ENCODE data around the gene KRTAP4-7.
"Not testable (repeated sequence)": the region's sequence is repeated elsewhere in the genome, so short reads cannot be mapped to it uniquely, and the experiment has no call there.

Gene KRTAP4-7

GRCh38 chr17:41108728-41109386, 24.9 kb downstream of the KRTAP4-7 start:
- DNase-seq (ENCODE audit: low spot score): not testable (repeated sequence)

- no peak for DNase-seq (ENCODE audit: low spot score)
Measured at GRCh38 chr17:41111151-41111885, 27.4 kb downstream of the KRTAP4-7 start.

- no peak for DNase-seq (ENCODE audit: low spot score)
Measured at GRCh38 chr17:41116297-41116696, 32.3 kb downstream of the KRTAP4-7 start.

- DNase-seq (ENCODE audit: low spot score): not testable (repeated sequence)
Measured at GRCh38 chr17:41117846-41118386, 34.0 kb downstream of the KRTAP4-7 start, which contains the start of gene KRTAP4-11. Gene KRTAP4-11, minus strand, starts transcription at chr17:41118373. Its CDS starts 58 bp downstream, at chr17:41118315.

GRCh38 chr17:41118721-41119120, 34.8 kb downstream of the KRTAP4-7 start:
- no peak for DNase-seq (ENCODE audit: low spot score)

- not testable (repeated sequence) for DNase-seq (ENCODE audit: low spot score)
Measured at GRCh38 chr17:41119696-41120690, 36.0 kb downstream of the KRTAP4-7 start.

- DNase-seq (ENCODE audit: low spot score): no peak
Measured at GRCh38 chr17:41121742-41122141, 37.8 kb downstream of the KRTAP4-7 start.

- DNase-seq (ENCODE audit: low spot score): not testable (repeated sequence)
Measured at GRCh38 chr17:41123292-41123990, 39.5 kb downstream of the KRTAP4-7 start.

- not testable (repeated sequence) for DNase-seq (ENCODE audit: low spot score)
Measured at GRCh38 chr17:41123991-41124371, 40.0 kb downstream of the KRTAP4-7 start, which contains the start of gene KRTAP4-12. Gene KRTAP4-12, minus strand, starts transcription at chr17:41124182. Its CDS starts 60 bp downstream, at chr17:41124122.

GRCh38 chr17:41125064-41125463, 41.1 kb downstream of the KRTAP4-7 start:
- no peak for DNase-seq (ENCODE audit: low spot score)

- no peak for DNase-seq (ENCODE audit: low spot score)
Measured at GRCh38 chr17:41126412-41126811, 42.5 kb downstream of the KRTAP4-7 start.

- DNase-seq (ENCODE audit: low spot score): no peak
Measured at GRCh38 chr17:41127371-41127770, 43.4 kb downstream of the KRTAP4-7 start.

GRCh38 chr17:41131979-41132378, 48.0 kb downstream of the KRTAP4-7 start:
- DNase-seq (ENCODE audit: low spot score): no peak

- no peak for DNase-seq (ENCODE audit: low spot score)
Measured at GRCh38 chr17:41133880-41134735, 50.2 kb downstream of the KRTAP4-7 start.
